IMR-90 (cell line): Measurements from ENCODE around the gene RASSF4.

Source experiments
- MAZ ChIP-seq: IDR thresholded peaks from 2 replicates; pipeline ENCODE4 v1.6.1; 2012; ENCODE audit warnings: low read depth, mild to moderate bottlenecking, low read length, improper control_type of control experiment, moderate library complexity, borderline replicate concordance
- POLR2A ChIP-seq: IDR thresholded peaks from 2 replicates; pipeline ENCODE4 v1.6.1; 2012; ENCODE audit warnings: mild to moderate bottlenecking, low read depth, low read length
- RAD21 ChIP-seq: IDR thresholded peaks from 2 replicates; pipeline ENCODE4 v1.6.1; 2012; ENCODE audit warnings: low read length, improper control_type of control experiment
- SMC3 ChIP-seq: fragments of 150-350 bp; IDR thresholded peaks from 2 replicates; pipeline ENCODE4 v1.6.1; 2016; ENCODE audit warnings: low read depth, mild to moderate bottlenecking, antibody characterized with exemption, low read length, moderate library complexity
- TF ChIP-seq, protein P1 (sequence below): conservative IDR thresholded peaks from 2 replicates; pipeline ENCODE4 v1.5.1; 2012; ENCODE audit warnings: mild to moderate bottlenecking, low read depth, low read length, improper control_type of control experiment
- TF ChIP-seq, protein P2 (sequence below): fragments of 150-350 bp; IDR thresholded peaks from 2 replicates; pipeline ENCODE4 v1.6.1; 2017; ENCODE audit warnings: mild to moderate bottlenecking, antibody characterized with exemption, low read length, low read depth

DNA sequence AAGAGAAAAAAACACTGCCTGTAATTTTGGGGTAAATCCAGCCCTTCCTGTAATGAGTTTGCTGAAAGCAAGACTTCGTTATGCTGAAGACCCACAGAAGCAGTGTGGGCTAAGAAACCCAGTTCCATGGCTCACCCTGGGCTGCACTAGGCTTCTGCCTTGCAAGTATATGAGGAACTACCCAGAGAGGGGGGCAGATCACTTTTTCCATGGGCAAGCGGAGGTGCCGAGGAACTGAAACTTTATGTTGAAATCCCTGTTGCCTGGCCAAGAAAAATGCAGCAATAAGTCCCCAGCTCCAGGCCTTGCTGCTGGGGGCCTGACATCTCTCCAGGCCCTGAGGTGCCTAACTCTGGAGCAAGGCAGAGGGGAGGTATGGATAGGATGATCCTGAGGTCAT, 8.5 kb downstream of the RASSF4 start:
- TF ChIP-seq, protein P1, sequence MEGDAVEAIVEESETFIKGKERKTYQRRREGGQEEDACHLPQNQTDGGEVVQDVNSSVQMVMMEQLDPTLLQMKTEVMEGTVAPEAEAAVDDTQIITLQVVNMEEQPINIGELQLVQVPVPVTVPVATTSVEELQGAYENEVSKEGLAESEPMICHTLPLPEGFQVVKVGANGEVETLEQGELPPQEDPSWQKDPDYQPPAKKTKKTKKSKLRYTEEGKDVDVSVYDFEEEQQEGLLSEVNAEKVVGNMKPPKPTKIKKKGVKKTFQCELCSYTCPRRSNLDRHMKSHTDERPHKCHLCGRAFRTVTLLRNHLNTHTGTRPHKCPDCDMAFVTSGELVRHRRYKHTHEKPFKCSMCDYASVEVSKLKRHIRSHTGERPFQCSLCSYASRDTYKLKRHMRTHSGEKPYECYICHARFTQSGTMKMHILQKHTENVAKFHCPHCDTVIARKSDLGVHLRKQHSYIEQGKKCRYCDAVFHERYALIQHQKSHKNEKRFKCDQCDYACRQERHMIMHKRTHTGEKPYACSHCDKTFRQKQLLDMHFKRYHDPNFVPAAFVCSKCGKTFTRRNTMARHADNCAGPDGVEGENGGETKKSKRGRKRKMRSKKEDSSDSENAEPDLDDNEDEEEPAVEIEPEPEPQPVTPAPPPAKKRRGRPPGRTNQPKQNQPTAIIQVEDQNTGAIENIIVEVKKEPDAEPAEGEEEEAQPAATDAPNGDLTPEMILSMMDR, result no peak
- no peak for TF ChIP-seq POLR2A
- TF ChIP-seq RAD21, result no peak
- TF ChIP-seq, protein P2, sequence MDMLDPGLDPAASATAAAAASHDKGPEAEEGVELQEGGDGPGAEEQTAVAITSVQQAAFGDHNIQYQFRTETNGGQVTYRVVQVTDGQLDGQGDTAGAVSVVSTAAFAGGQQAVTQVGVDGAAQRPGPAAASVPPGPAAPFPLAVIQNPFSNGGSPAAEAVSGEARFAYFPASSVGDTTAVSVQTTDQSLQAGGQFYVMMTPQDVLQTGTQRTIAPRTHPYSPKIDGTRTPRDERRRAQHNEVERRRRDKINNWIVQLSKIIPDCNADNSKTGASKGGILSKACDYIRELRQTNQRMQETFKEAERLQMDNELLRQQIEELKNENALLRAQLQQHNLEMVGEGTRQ, result no peak
- TF ChIP-seq MAZ, result no peak
- TF ChIP-seq SMC3, result no peak
